NB4 (cell line): ENCODE results near the gene SGTA.

Experiments
- CTCF ChIP-seq: IDR thresholded peaks from one replicate; pipeline ENCODE4 v1.5.1; 2012; ENCODE audit warnings: low read depth, low read length
- MAX ChIP-seq: IDR thresholded peaks from 2 replicates; pipeline ENCODE4 v1.6.1; 2011; ENCODE audit warnings: low read depth, low read length
- POLR2A ChIP-seq: IDR thresholded peaks from 2 replicates; pipeline ENCODE4 v1.6.1; 2011; ENCODE audit warnings: mild to moderate bottlenecking; ENCODE audit not compliant: insufficient read length; ENCODE audit errors: extremely low read depth

- TF ChIP-seq CTCF = no peak
- TF ChIP-seq MAX = no peak
- no peak for TF ChIP-seq POLR2A
Observed at GRCh38 chr19:2729943-2730818, 52.9 kb downstream of the SGTA start.
